Measurements from ENCODE around the gene PCBD2.
"Not testable (repeated sequence)": the region's sequence is repeated elsewhere in the genome, so short reads cannot be mapped to it uniquely, and the experiment has no call there.

The PCBD2 gene

GRCh38 chr5:134877159-134877558 is 27.8 kb upstream of the PCBD2 start:
- H3K4me3 ChIP-seq, result no peak overlapping the region
- no peak overlapping the region for H3K27ac ChIP-seq
- TF ChIP-seq CTCF (IDR thresholded peaks at IDR 0.05), result no peak
- no peak for DNase-seq (ENCODE audit: low spot score)

- no peak overlapping the region for H3K4me3 ChIP-seq
- DNase-seq (ENCODE audit: low spot score), result no peak
Measured at GRCh38 chr5:134878403-134878802, 26.5 kb upstream of the PCBD2 start.

GRCh38 chr5:134879456-134879855 is 25.5 kb upstream of the PCBD2 start:
- Histone ChIP-seq H3K4me3 (no peak overlapping the region), H3K27ac (no peak overlapping the region)
- no peak for DNase-seq (ENCODE audit: low spot score)
- no peak for TF ChIP-seq CTCF (IDR thresholded peaks at IDR 0.05)

More at GRCh38 chr5:134878403-134878802, 26.5 kb upstream of the PCBD2 start:
- H3K27ac ChIP-seq, result no peak overlapping the region
- no peak for TF ChIP-seq CTCF (IDR thresholded peaks at IDR 0.05)

GRCh38 chr5:134880937-134881336 is 24.0 kb upstream of the PCBD2 start:
- H3K4me3 ChIP-seq; DNase-seq (ENCODE audit: low spot score); H3K27ac ChIP-seq: not testable (repeated sequence)

GRCh38 chr5:134881711-134882110 is 23.2 kb upstream of the PCBD2 start:
- H3K27ac ChIP-seq; DNase-seq (ENCODE audit: low spot score); H3K4me3 ChIP-seq: not testable (repeated sequence)

GRCh38 chr5:134887593-134888159 is 17.3 kb upstream of the PCBD2 start:
- Histone ChIP-seq H3K27ac (no peak overlapping the region), H3K4me3 (no peak overlapping the region)
- DNase-seq (ENCODE audit: low spot score), result no peak
- TF ChIP-seq CTCF (IDR thresholded peaks at IDR 0.05), result no peak

GRCh38 chr5:134889335-134889734 is 15.6 kb upstream of the PCBD2 start:
- no peak for TF ChIP-seq CTCF (IDR thresholded peaks at IDR 0.05)
- DNase-seq (ENCODE audit: low spot score), result no peak
- Histone ChIP-seq H3K4me3 (no peak overlapping the region), H3K27ac (no peak overlapping the region)

- TF ChIP-seq CTCF (IDR thresholded peaks at IDR 0.05), result no peak
- H3K4me3 ChIP-seq, result no peak overlapping the region
- DNase-seq (ENCODE audit: low spot score), result no peak
- H3K27ac ChIP-seq, result no peak overlapping the region
Measured at GRCh38 chr5:134891473-134891872, 13.5 kb upstream of the PCBD2 start.
